ENCODE measurements around the gene TMEM60. TPM values are rescaled to one million over a fixed set of nuclear protein-coding genes. Genes with fewer than 3 reads are reported as not detected.
"Not testable (repeated sequence)": the region's sequence is repeated elsewhere in the genome, so short reads cannot be mapped to it uniquely, and the experiment has no call there.

Gene TMEM60
- total RNA-seq, 4 donors from 2014 or later, result 3.4 to 15.7 (median 9.5) TPM

- TF ChIP-seq POLR2A (IDR thresholded peaks at IDR 0.05) (no peak), POLR2AphosphoS5 (IDR thresholded peaks at IDR 0.05) (no peak), CTCF (IDR thresholded peaks at IDR 0.05) (no peak), EP300 (IDR thresholded peaks at IDR 0.05; ENCODE audit: low read depth) (no peak)
- DNase-seq, result no peak
- no peaks in the 10 kb centered on the region for H3K27me3 ChIP-seq
- H3K27ac ChIP-seq, result peak overlapping the region; percentile 53 to 63 (median 60)
- intact Hi-C loops (cut with DNase I; ENCODE audit: low total_unique reads) (no loop called here), in situ Hi-C loops (cut with MboI; ENCODE audit: low pct_ligation_motif_present in 1 of 4, low pct_unique_long_range_greater_than_20kb in 1 of 4, low sequenced_read_pairs in 3 of 4) (no loop called here)
- H3K9me3 ChIP-seq, result no peaks in the 10 kb centered on the region
- no peak overlapping the region for H3K4me3 ChIP-seq
- H3K36me3 ChIP-seq, result no peaks in the 10 kb centered on the region
- WGBS, 2 donors (ENCODE audit: low coverage in 1 of 2), result 46 to 56% methylated on average over 6 of the region's 6 CpGs
- peaks cover 0 to 40% (median 20%) of the 10 kb centered on the region in 4 donors for H3K4me1 ChIP-seq
Measured at GRCh38 chr7:77791336-77791735, 6.9 kb downstream of the TMEM60 start.

GRCh38 chr7:77788327-77788902 lies 9.8 kb downstream of the TMEM60 start:
- no peak overlapping the region for H3K27ac ChIP-seq
- intact Hi-C loops (cut with DNase I; ENCODE audit: low total_unique reads), result loop anchor here (5.0 kb wide), 1 partner anchor 1721 kb away; no protein-coding TSS in a partner anchor
- TF ChIP-seq CTCF (IDR thresholded peaks at IDR 0.05) (no peak), POLR2AphosphoS5 (IDR thresholded peaks at IDR 0.05) (no peak), EP300 (IDR thresholded peaks at IDR 0.05; ENCODE audit: low read depth) (no peak), POLR2A (IDR thresholded peaks at IDR 0.05) (no peak)
- no peaks in the 10 kb centered on the region for H3K27me3 ChIP-seq
- H3K4me1 ChIP-seq, result peaks cover 0 to 30% (median 20%) of the 10 kb centered on the region in 4 donors
- H3K9me3 ChIP-seq, result no peaks in the 10 kb centered on the region
- in situ Hi-C loops (cut with MboI; ENCODE audit: low pct_ligation_motif_present in 1 of 4, low pct_unique_long_range_greater_than_20kb in 1 of 4, low sequenced_read_pairs in 3 of 4), result no loop called here
- DNase-seq, result no peak
- H3K36me3 ChIP-seq, result no peaks in the 10 kb centered on the region
- H3K4me3 ChIP-seq, result no peak overlapping the region
- WGBS, 2 donors (ENCODE audit: low coverage in 1 of 2), result 72 to 100% methylated on average over 1 to 2 of the region's 2 CpGs

GRCh38 chr7:77786741-77787140 lies 11.5 kb downstream of the TMEM60 start:
- intact Hi-C loops (cut with DNase I; ENCODE audit: low total_unique reads) (loop anchor here (5.0 kb wide), 1 partner anchor 1719 kb away; no protein-coding TSS in a partner anchor), in situ Hi-C loops (cut with MboI; ENCODE audit: low pct_ligation_motif_present in 1 of 4, low pct_unique_long_range_greater_than_20kb in 1 of 4, low sequenced_read_pairs in 3 of 4) (no loop called here)
- TF ChIP-seq POLR2A (IDR thresholded peaks at IDR 0.05), result no peak
- TF ChIP-seq CTCF (IDR thresholded peaks at IDR 0.05), result no peak
- TF ChIP-seq EP300 (IDR thresholded peaks at IDR 0.05; ENCODE audit: low read depth), result no peak
- no peak for TF ChIP-seq POLR2AphosphoS5 (IDR thresholded peaks at IDR 0.05)
- Histone ChIP-seq H3K27me3 (no peaks in the 10 kb centered on the region), H3K4me1 (peaks cover 0 to 39% (median 25%) of the 10 kb centered on the region in 4 donors), H3K9me3 (no peaks in the 10 kb centered on the region), H3K36me3 (no peaks in the 10 kb centered on the region), H3K27ac (no peak overlapping the region), H3K4me3 (no peak overlapping the region)
- DNase-seq, result no peak

GRCh38 chr7:77786018-77786417 lies 12.2 kb downstream of the TMEM60 start:
- TF ChIP-seq POLR2A (IDR thresholded peaks at IDR 0.05) (no peak), CTCF (IDR thresholded peaks at IDR 0.05) (no peak), EP300 (IDR thresholded peaks at IDR 0.05; ENCODE audit: low read depth) (no peak), POLR2AphosphoS5 (IDR thresholded peaks at IDR 0.05) (no peak)
- no peak overlapping the region for H3K4me3 ChIP-seq

GRCh38 chr7:77784426-77784825 lies 13.8 kb downstream of the TMEM60 start:
- H3K4me3 ChIP-seq; DNase-seq; in situ Hi-C loops (cut with MboI; ENCODE audit: low pct_ligation_motif_present in 1 of 4, low pct_unique_long_range_greater_than_20kb in 1 of 4, low sequenced_read_pairs in 3 of 4); H3K36me3 ChIP-seq; intact Hi-C loops (cut with DNase I; ENCODE audit: low total_unique reads); H3K27me3 ChIP-seq; H3K9me3 ChIP-seq: not testable (repeated sequence)
- H3K4me1 ChIP-seq, result peaks cover 0 to 50% (median 23%) of the 10 kb centered on the region in 4 donors
- WGBS, 2 donors (ENCODE audit: low coverage in 1 of 2), result 79 to 86% methylated on average over 8 to 10 of the region's 10 CpGs
- H3K27ac ChIP-seq, result peak overlapping the region; percentile 75 to 78 (median 76)

More at GRCh38 chr7:77786018-77786417, 12.2 kb downstream of the TMEM60 start:
- Histone ChIP-seq H3K27ac (no peak overlapping the region), H3K9me3 (no peaks in the 10 kb centered on the region), H3K36me3 (no peaks in the 10 kb centered on the region), H3K4me1 (peaks cover 0 to 40% (median 21%) of the 10 kb centered on the region in 4 donors), H3K27me3 (no peaks in the 10 kb centered on the region)
- no peak for DNase-seq
- in situ Hi-C loops (cut with MboI; ENCODE audit: low pct_ligation_motif_present in 1 of 4, low pct_unique_long_range_greater_than_20kb in 1 of 4, low sequenced_read_pairs in 3 of 4) (no loop called here), intact Hi-C loops (cut with DNase I; ENCODE audit: low total_unique reads) (loop anchor here (5.0 kb wide), 1 partner anchor 1719 kb away; no protein-coding TSS in a partner anchor)
- 97% methylated on average over 3 of the region's 3 CpGs; no CpG with 5 or more reads in 1 of the 2 donors for WGBS, 2 donors (ENCODE audit: low coverage in 1 of 2)
